Sigmoid colon (tissue), 4 donors: ENCODE results near the gene ARPC5.

Source experiments
- CTCF ChIP-seq, 4 experiments: fragments of 450-650 bp in 3 of 4; fragments of 200-600 bp in 1 of 4; IDR thresholded peaks; one replicate each; pipeline ENCODE4 v1.5.1; 2016 to 2019; ENCODE audit warnings: antibody characterized with exemption in 4 of 4, mild to moderate bottlenecking in 3 of 4, moderate library complexity in 2 of 4
- EP300 ChIP-seq, 4 donors: sonication (generic); formaldehyde crosslinking; IDR thresholded peaks; one replicate each; pipeline ENCODE4 v1.6.1; 2017; ENCODE audit warnings: antibody characterized with exemption in 4 of 4
- POLR2AphosphoS5 ChIP-seq, 4 donors: sonication (generic); formaldehyde crosslinking; IDR thresholded peaks; one replicate each; pipeline ENCODE4 v1.6.1; 2017; ENCODE audit warnings: antibody characterized with exemption in 4 of 4

- TF ChIP-seq CTCF (IDR thresholded peaks at IDR 0.05) (no peak), EP300 (IDR thresholded peaks at IDR 0.05) (no peak), POLR2AphosphoS5 (IDR thresholded peaks at IDR 0.05) (no peak)
Observed at GRCh38 chr1:183602510-183602909, 33.1 kb downstream of the ARPC5 start.
